WTC11 (cell line): Measurements from ENCODE around the gene OR2AK2. TPM values are rescaled to one million over a fixed set of nuclear protein-coding genes. Genes with fewer than 3 reads are reported as not detected.

Experiments used
- ATAC-seq: fragments of 200-7000 bp; cut with Tn5 transposase; 2 replicates; pipeline ENCODE4 v1.10.0; 2021; ENCODE audit warnings: mild to moderate bottlenecking, moderate library complexity
- CTCF ChIA-PET: fragments of 300-600 bp; sonication (Branson Sonifier 250); formaldehyde crosslinking; loops from one replicate; lab custom pipeline; 2021; ENCODE audit warnings: antibody characterized with exemption; lab: Charles Lee
- POLR2A ChIA-PET: fragments of 350-600 bp; sonication (Branson Sonifier 250); formaldehyde crosslinking; loops from one replicate; lab custom pipeline; 2021; ENCODE audit warnings: antibody characterized with exemption; lab: Charles Lee
- DNase-seq: peaks from one replicate; pipeline ENCODE4 v3.0.0; 2021; ENCODE audit warnings: low spot score
- H3K27ac Mint-ChIP-seq: 2 replicates; pipeline ENCODE4 v1.8.0; 2021; ENCODE audit warnings: mixed read lengths
- H3K27me3 Mint-ChIP-seq: 2 replicates; pipeline ENCODE4 v1.8.0; 2021; ENCODE audit warnings: low read depth, mild to moderate bottlenecking, moderate library complexity, mixed read lengths
- H3K36me3 Mint-ChIP-seq: 2 replicates; pipeline ENCODE4 v1.8.0; 2021; ENCODE audit warnings: mixed read lengths
- H3K4me1 Mint-ChIP-seq: 2 replicates; pipeline ENCODE4 v1.8.0; 2022; ENCODE audit warnings: mixed read lengths
- H3K4me3 Mint-ChIP-seq: 2 replicates; pipeline ENCODE4 v1.8.0; 2021; ENCODE audit warnings: mild to moderate bottlenecking, moderate library complexity, mixed read lengths
- H3K9me3 Mint-ChIP-seq: 2 replicates; pipeline ENCODE4 v1.8.0; 2021; ENCODE audit warnings: mixed read lengths
- CBFB ChIP-seq: sonication (generic); formaldehyde crosslinking; IDR thresholded peaks from 2 replicates; pipeline ENCODE4 v1.8.1; 2022; ENCODE audit warnings: mild to moderate bottlenecking, low read depth, missing genetic modification reagents
- CREB1 ChIP-seq: sonication (generic); formaldehyde crosslinking; IDR thresholded peaks from 2 replicates; pipeline ENCODE4 v1.8.0; 2023; ENCODE audit warnings: mild to moderate bottlenecking, missing genetic modification reagents
- CREM ChIP-seq: sonication (generic); formaldehyde crosslinking; IDR thresholded peaks from 2 replicates; pipeline ENCODE4 v1.8.1; 2022; ENCODE audit warnings: mild to moderate bottlenecking, missing genetic modification reagents, moderate library complexity
- E2F1 ChIP-seq: sonication (generic); formaldehyde crosslinking; IDR thresholded peaks from 2 replicates; pipeline ENCODE4 v1.8.0; 2022; ENCODE audit warnings: mild to moderate bottlenecking, missing genetic modification reagents
- EMX1 ChIP-seq: fragments of 250-450 bp; sonication (Bioruptor Pico); IDR thresholded peaks from 2 replicates; pipeline ENCODE4 v1.8.0; 2021; ENCODE audit warnings: mild to moderate bottlenecking
- GABPB1 ChIP-seq: sonication (generic); formaldehyde crosslinking; IDR thresholded peaks from 2 replicates; pipeline ENCODE4 v1.8.1; 2023; ENCODE audit warnings: mild to moderate bottlenecking, missing genetic modification reagents
- GRHL2 ChIP-seq: fragments of 250-450 bp; sonication (Bioruptor Pico); IDR thresholded peaks from 2 replicates; pipeline ENCODE4 v1.8.0; 2022; ENCODE audit warnings: mild to moderate bottlenecking, moderate library complexity; ENCODE audit not compliant: insufficient replicate concordance, severe bottlenecking
- HMGA2 ChIP-seq: fragments of 250-450 bp; sonication (Bioruptor Pico); IDR thresholded peaks from 2 replicates; pipeline ENCODE4 v1.4.0; 2021; ENCODE audit warnings: mild to moderate bottlenecking, moderate library complexity
- JAZF1 ChIP-seq: fragments of 250-450 bp; sonication (Bioruptor Pico); IDR thresholded peaks from 2 replicates; pipeline ENCODE4 v1.9.0; 2021; ENCODE audit warnings: moderate library complexity, mild to moderate bottlenecking, inconsistent platforms
- KAT7 ChIP-seq: sonication (generic); formaldehyde crosslinking; IDR thresholded peaks from 2 replicates; pipeline ENCODE4 v1.8.1; 2023; ENCODE audit warnings: missing genetic modification reagents, mild to moderate bottlenecking, borderline replicate concordance
- MLX ChIP-seq: sonication (generic); formaldehyde crosslinking; IDR thresholded peaks from 2 replicates; pipeline ENCODE4 v1.8.1; 2023; ENCODE audit warnings: mild to moderate bottlenecking, missing genetic modification reagents, moderate library complexity
- NR1H2 ChIP-seq: sonication (generic); formaldehyde crosslinking; IDR thresholded peaks from 2 replicates; pipeline ENCODE4 v1.9.0; 2021; ENCODE audit warnings: mild to moderate bottlenecking, moderate library complexity, missing genetic modification reagents
- NR3C1 ChIP-seq: sonication (generic); formaldehyde crosslinking; conservative IDR thresholded peaks from 2 replicates; pipeline ENCODE4 v1.8.1; 2023; ENCODE audit warnings: low read depth, mild to moderate bottlenecking, missing genetic modification reagents
- SP1 ChIP-seq: sonication (generic); formaldehyde crosslinking; conservative IDR thresholded peaks from 2 replicates; pipeline ENCODE4 v1.8.1; 2022; ENCODE audit warnings: missing genetic modification reagents
- TCF7 ChIP-seq: sonication (generic); formaldehyde crosslinking; IDR thresholded peaks from 2 replicates; pipeline ENCODE4 v1.8.0; 2022; ENCODE audit warnings: mild to moderate bottlenecking, low read depth, missing genetic modification reagents, moderate library complexity
- ZNF121 ChIP-seq: sonication (generic); formaldehyde crosslinking; IDR thresholded peaks from 2 replicates; pipeline ENCODE4 v1.8.0; 2023; ENCODE audit warnings: missing genetic modification reagents
- ZNF317 ChIP-seq: sonication (generic); formaldehyde crosslinking; IDR thresholded peaks from 2 replicates; pipeline ENCODE4 v1.8.1; 2023; ENCODE audit warnings: low read depth, mild to moderate bottlenecking, moderate library complexity, missing genetic modification reagents, borderline replicate concordance
- ZNF416 ChIP-seq: fragments of 250-450 bp; sonication (Bioruptor Pico); IDR thresholded peaks from 2 replicates; pipeline ENCODE4 v1.9.0; 2021; ENCODE audit warnings: mild to moderate bottlenecking, inconsistent platforms
- total RNA-seq: library from RNA; stranded (reverse); gene quantifications from 3 replicates; pipeline ENCODE4 v1.2.3, GENCODE V29; 2021
- TF ChIP-seq, protein P1 (sequence below): sonication (generic); formaldehyde crosslinking; IDR thresholded peaks from 2 replicates; pipeline ENCODE4 v1.8.0; 2023; ENCODE audit warnings: missing genetic modification reagents
- TF ChIP-seq, protein P2 (sequence below): fragments of 200-600 bp; IDR thresholded peaks from 2 replicates; pipeline ENCODE4 v1.8.0; 2022; ENCODE audit warnings: antibody characterized with exemption
- TF ChIP-seq, protein P3 (sequence below): sonication (generic); formaldehyde crosslinking; IDR thresholded peaks from 2 replicates; pipeline ENCODE4 v1.8.1; 2022; ENCODE audit warnings: low read depth, missing genetic modification reagents, borderline replicate concordance
- TF ChIP-seq, protein P4 (sequence below): fragments of 250-450 bp; sonication (Bioruptor Pico); IDR thresholded peaks from 2 replicates; pipeline ENCODE4 v1.9.0; 2021; ENCODE audit warnings: mild to moderate bottlenecking, borderline replicate concordance

OR2AK2 gene
- total RNA-seq, 1 experiment from 2014 or later, result not detected

DNA sequence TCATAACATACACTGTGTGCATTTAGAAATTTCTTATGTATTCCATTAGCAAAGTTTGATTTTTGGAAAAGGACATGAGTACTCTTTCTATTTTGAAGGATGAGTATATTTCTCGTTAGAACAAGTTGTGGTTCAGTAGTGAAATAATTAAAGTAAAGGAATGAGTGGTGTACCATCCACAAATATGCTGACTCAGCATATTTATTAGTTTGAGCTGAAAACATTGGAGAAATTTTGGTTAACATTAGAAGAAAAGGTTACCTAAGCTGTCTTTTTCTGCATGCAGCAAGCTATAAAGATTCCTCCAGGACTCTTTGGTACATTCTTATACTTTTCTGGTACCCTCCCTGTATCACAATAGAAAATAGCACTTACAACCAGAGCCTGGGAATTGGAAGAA, 42.7 kb downstream of the OR2AK2 start:
- H3K4me1 Mint-ChIP-seq, result no peaks in the 10 kb centered on the region
- ChIA-PET POLR2A (no interaction called here), CTCF (no interaction called here)
- no peak overlapping the region for H3K4me3 Mint-ChIP-seq
- DNase-seq (no peak), ATAC-seq (no peak)
- H3K27ac Mint-ChIP-seq, result no peak overlapping the region
- peaks cover 92% of the 10 kb centered on the region for H3K9me3 Mint-ChIP-seq
- peaks cover 10% of the 10 kb centered on the region for H3K27me3 Mint-ChIP-seq
- H3K36me3 Mint-ChIP-seq, result peaks cover 80% of the 10 kb centered on the region
- no peak for TF ChIP-seq NR3C1 (CRISPR knock-in tag)

- ATAC-seq, result no peak
- no peaks in the 10 kb centered on the region for H3K4me1 Mint-ChIP-seq
- H3K36me3 Mint-ChIP-seq, result peaks cover 74% of the 10 kb centered on the region
- peaks cover 90% of the 10 kb centered on the region for H3K9me3 Mint-ChIP-seq
- ChIA-PET POLR2A (no interaction called here), CTCF (no interaction called here)
- no peak overlapping the region for H3K4me3 Mint-ChIP-seq
- DNase-seq, result no peak
- H3K27ac Mint-ChIP-seq, result no peak overlapping the region
- TF ChIP-seq CREM (CRISPR knock-in tag) (no peak), JAZF1 (CRISPR knock-in tag) (no peak), NR1H2 (no peak), ZNF416 (CRISPR knock-in tag) (no peak), E2F1 (no peak), ZNF317 (CRISPR knock-in tag) (no peak), GABPB1 (no peak), HMGA2 (no peak)
- TF ChIP-seq, protein P1, sequence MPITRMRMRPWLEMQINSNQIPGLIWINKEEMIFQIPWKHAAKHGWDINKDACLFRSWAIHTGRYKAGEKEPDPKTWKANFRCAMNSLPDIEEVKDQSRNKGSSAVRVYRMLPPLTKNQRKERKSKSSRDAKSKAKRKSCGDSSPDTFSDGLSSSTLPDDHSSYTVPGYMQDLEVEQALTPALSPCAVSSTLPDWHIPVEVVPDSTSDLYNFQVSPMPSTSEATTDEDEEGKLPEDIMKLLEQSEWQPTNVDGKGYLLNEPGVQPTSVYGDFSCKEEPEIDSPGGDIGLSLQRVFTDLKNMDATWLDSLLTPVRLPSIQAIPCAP (CRISPR knock-in tag), result no peak
- TF ChIP-seq, protein P2, sequence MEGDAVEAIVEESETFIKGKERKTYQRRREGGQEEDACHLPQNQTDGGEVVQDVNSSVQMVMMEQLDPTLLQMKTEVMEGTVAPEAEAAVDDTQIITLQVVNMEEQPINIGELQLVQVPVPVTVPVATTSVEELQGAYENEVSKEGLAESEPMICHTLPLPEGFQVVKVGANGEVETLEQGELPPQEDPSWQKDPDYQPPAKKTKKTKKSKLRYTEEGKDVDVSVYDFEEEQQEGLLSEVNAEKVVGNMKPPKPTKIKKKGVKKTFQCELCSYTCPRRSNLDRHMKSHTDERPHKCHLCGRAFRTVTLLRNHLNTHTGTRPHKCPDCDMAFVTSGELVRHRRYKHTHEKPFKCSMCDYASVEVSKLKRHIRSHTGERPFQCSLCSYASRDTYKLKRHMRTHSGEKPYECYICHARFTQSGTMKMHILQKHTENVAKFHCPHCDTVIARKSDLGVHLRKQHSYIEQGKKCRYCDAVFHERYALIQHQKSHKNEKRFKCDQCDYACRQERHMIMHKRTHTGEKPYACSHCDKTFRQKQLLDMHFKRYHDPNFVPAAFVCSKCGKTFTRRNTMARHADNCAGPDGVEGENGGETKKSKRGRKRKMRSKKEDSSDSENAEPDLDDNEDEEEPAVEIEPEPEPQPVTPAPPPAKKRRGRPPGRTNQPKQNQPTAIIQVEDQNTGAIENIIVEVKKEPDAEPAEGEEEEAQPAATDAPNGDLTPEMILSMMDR, result no peak
- H3K27me3 Mint-ChIP-seq, result peaks cover 3% of the 10 kb centered on the region
Observed at GRCh38 chr1:248009681-248010080, 44.6 kb downstream of the OR2AK2 start.

DNA sequence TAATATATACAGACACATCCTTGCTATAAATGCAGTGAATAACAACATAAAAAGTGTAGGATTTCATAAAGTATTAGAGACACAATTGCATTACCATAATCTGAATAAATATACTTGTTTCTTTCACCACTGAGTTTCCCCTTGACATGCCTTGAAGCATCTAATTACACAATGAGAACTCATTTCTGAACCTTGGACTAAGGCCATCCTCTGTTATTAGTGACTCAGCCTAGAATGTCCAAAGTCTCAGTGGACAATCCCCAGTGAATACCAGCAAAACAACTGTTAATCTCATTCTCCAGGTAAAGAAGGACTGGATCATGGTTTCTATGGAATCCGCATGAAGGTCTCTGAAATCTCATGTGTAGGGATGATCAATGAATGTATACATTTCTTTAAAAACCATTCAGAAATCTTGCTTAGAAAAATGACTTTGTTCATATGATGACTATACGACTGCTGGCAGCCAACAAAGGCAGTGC, 48.2 kb downstream of the OR2AK2 start, which contains the start of gene OR2L5:
OR2L5 (plus strand) TSS at position 432 of the 482 bp plus-strand sequence. CDS start 8,288 bp downstream, outside the sequence.
- ChIA-PET POLR2A (no interaction called here), CTCF (no interaction called here)
- H3K9me3 Mint-ChIP-seq, result peaks cover 84% of the 10 kb centered on the region
- ATAC-seq (no peak), DNase-seq (no peak)
- no peaks in the 10 kb centered on the region for H3K4me1 Mint-ChIP-seq
- H3K4me3 Mint-ChIP-seq, result no peak within 1 kb of the TSS
- peaks cover 68% of the 10 kb centered on the region for H3K36me3 Mint-ChIP-seq
- no peak within 1 kb of the TSS for H3K27ac Mint-ChIP-seq
- no peaks in the 10 kb centered on the region; the same call in 1 of the 2 replicates for H3K27me3 Mint-ChIP-seq
- TF ChIP-seq, protein P3, sequence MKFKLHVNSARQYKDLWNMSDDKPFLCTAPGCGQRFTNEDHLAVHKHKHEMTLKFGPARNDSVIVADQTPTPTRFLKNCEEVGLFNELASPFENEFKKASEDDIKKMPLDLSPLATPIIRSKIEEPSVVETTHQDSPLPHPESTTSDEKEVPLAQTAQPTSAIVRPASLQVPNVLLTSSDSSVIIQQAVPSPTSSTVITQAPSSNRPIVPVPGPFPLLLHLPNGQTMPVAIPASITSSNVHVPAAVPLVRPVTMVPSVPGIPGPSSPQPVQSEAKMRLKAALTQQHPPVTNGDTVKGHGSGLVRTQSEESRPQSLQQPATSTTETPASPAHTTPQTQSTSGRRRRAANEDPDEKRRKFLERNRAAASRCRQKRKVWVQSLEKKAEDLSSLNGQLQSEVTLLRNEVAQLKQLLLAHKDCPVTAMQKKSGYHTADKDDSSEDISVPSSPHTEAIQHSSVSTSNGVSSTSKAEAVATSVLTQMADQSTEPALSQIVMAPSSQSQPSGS, result no peak
- no peak for TF ChIP-seq KAT7
- TF ChIP-seq ZNF121 (CRISPR knock-in tag), result no peak
- TF ChIP-seq, protein P4, sequence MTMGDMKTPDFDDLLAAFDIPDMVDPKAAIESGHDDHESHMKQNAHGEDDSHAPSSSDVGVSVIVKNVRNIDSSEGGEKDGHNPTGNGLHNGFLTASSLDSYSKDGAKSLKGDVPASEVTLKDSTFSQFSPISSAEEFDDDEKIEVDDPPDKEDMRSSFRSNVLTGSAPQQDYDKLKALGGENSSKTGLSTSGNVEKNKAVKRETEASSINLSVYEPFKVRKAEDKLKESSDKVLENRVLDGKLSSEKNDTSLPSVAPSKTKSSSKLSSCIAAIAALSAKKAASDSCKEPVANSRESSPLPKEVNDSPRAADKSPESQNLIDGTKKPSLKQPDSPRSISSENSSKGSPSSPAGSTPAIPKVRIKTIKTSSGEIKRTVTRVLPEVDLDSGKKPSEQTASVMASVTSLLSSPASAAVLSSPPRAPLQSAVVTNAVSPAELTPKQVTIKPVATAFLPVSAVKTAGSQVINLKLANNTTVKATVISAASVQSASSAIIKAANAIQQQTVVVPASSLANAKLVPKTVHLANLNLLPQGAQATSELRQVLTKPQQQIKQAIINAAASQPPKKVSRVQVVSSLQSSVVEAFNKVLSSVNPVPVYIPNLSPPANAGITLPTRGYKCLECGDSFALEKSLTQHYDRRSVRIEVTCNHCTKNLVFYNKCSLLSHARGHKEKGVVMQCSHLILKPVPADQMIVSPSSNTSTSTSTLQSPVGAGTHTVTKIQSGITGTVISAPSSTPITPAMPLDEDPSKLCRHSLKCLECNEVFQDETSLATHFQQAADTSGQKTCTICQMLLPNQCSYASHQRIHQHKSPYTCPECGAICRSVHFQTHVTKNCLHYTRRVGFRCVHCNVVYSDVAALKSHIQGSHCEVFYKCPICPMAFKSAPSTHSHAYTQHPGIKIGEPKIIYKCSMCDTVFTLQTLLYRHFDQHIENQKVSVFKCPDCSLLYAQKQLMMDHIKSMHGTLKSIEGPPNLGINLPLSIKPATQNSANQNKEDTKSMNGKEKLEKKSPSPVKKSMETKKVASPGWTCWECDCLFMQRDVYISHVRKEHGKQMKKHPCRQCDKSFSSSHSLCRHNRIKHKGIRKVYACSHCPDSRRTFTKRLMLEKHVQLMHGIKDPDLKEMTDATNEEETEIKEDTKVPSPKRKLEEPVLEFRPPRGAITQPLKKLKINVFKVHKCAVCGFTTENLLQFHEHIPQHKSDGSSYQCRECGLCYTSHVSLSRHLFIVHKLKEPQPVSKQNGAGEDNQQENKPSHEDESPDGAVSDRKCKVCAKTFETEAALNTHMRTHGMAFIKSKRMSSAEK (CRISPR knock-in tag), result no peak
- no peak for TF ChIP-seq CBFB (CRISPR knock-in tag)
- no peak for TF ChIP-seq GRHL2 (CRISPR knock-in tag)
- TF ChIP-seq MLX (CRISPR knock-in tag), result no peak
- no peak for TF ChIP-seq E2F1
- TF ChIP-seq TCF7, result no peak
- no peak for TF ChIP-seq ZNF317 (CRISPR knock-in tag)
- TF ChIP-seq EMX1, result no peak
- no peak for TF ChIP-seq CREB1 (CRISPR knock-in tag)
- TF ChIP-seq SP1 (CRISPR knock-in tag), result no peak
